ENCODE results near the gene PGS1. TPM values are rescaled to one million over a fixed set of nuclear protein-coding genes. Genes with fewer than 3 reads are reported as not detected.

The PGS1 gene
- total and polyA plus RNA-seq, 2 of the 8 experiments (the other 6 are each of a cell fraction or from before 2014, with no cell fraction given), result 46.7 to 60.0 TPM

- peaks cover 2% of the 10 kb centered on the region; the same call in 1 of the 2 replicates for H3K23me2 ChIP-seq (ENCODE audit: low read depth, low read length)
- H4K8ac ChIP-seq (ENCODE audit: extremely low read depth, insufficient read depth, low read length), result no peak overlapping the region
- no peaks in the 10 kb centered on the region for H3K36me3 ChIP-seq (ENCODE audit: control insufficient read depth in 2 of 4, insufficient read depth in 4 of 4, low read length in 3 of 4)
- H3K27ac ChIP-seq (ENCODE audit: low read depth, low read length), result no peak overlapping the region
- no peak overlapping the region for H3K4me3 ChIP-seq (ENCODE audit: extremely low read depth in 1 of 4, insufficient read depth in 2 of 4, low read depth in 3 of 4, low read length in 4 of 4)
- no peak overlapping the region for H2BK20ac ChIP-seq (ENCODE audit: low read length)
- CTCF ChIA-PET (ENCODE audit: partially characterized antibody), result interaction anchor here (0.6 to 2.7 kb wide), 12 partner anchors 15 to 95 kb away, joined by 3 to 8 read pairs (median 5); no protein-coding TSS in a partner anchor
- peaks cover 0 to 15% (median 6%) of the 10 kb centered on the region in 4 experiments; a peak in 4 of 7 replicates for H3K27me3 ChIP-seq (replicated peaks in 1 of 4; ENCODE audit: control insufficient read depth in 3 of 4, extremely low read depth in 1 of 4, insufficient read depth in 3 of 4, low read length in 3 of 4)
- H3K4ac ChIP-seq (replicated peaks; ENCODE audit: insufficient read length, low read depth, low read length), result no peak overlapping the region
- FAIRE-seq, result no peak
- no peak overlapping the region for H2AFZ ChIP-seq (ENCODE audit: low read length)
- no peak overlapping the region for H3K4me2 ChIP-seq (ENCODE audit: insufficient read depth in 1 of 2, low read depth in 2 of 2, low read length in 2 of 2)
- H4K5ac ChIP-seq (ENCODE audit: insufficient read length, low read depth, low read length), result no peak overlapping the region
- H3K18ac ChIP-seq (ENCODE audit: extremely low read depth, low read length), result no peak overlapping the region
- no peaks in the 10 kb centered on the region for H3K79me2 ChIP-seq (ENCODE audit: control insufficient read depth in 1 of 2, insufficient read depth in 2 of 2, low read length in 2 of 2)
- no peaks in the 10 kb centered on the region for H3K9me3 ChIP-seq (ENCODE audit: insufficient read depth in 2 of 2, low read depth in 1 of 2, low read length in 1 of 2)
- 91% methylated on average over 10 of the region's 10 CpGs; no CpG with 5 or more reads in 1 of the 2 experiments for whole genome bisulfite sequencing, 2 experiments (ENCODE audit: extremely low coverage in 1 of 2, insufficient coverage in 1 of 2, insufficient read length in 1 of 2, insufficient replicate concordance in 2 of 2, low coverage in 1 of 2, low lambda C conversion rate in 2 of 2, missing lambda C conversion rate in 1 of 2)
- no peak overlapping the region; the same call in 1 of the 2 replicates for H2BK5ac ChIP-seq (ENCODE audit: low read depth, low read length)
- peaks cover 0 to 17% (median 14%) of the 10 kb centered on the region in 4 experiments; a peak in 5 of 7 replicates for H3K4me1 ChIP-seq (replicated peaks in 1 of 4; ENCODE audit: control insufficient read depth in 3 of 4, insufficient read depth in 4 of 4, low read length in 3 of 4)
- H2BK12ac ChIP-seq (ENCODE audit: low read depth, low read length), result no peak overlapping the region
- H3K14ac ChIP-seq (ENCODE audit: insufficient read length), result no peak overlapping the region
- H4K91ac ChIP-seq (replicated peaks; ENCODE audit: insufficient read length, low read length), result no peak overlapping the region
- no peak overlapping the region for H2BK15ac ChIP-seq (ENCODE audit: low read length)
- no peaks in the 10 kb centered on the region for H4K20me1 ChIP-seq (replicated peaks in 1 of 2; ENCODE audit: control insufficient read depth in 1 of 2, insufficient read depth in 2 of 2, low read length in 2 of 2)
- peak overlapping the region; percentile 53; the same call in 1 of the 2 replicates for H2AK5ac ChIP-seq (ENCODE audit: low read depth, low read length)
- H3K56ac ChIP-seq (replicated peaks; ENCODE audit: insufficient read length, low read depth, low read length), result no peak overlapping the region
- H2BK120ac ChIP-seq (replicated peaks; ENCODE audit: low read depth, low read length), result no peak overlapping the region
- DNase-seq (ENCODE audit: low read depth in 1 of 2, low spot score in 2 of 2), result no peak
- H3K79me1 ChIP-seq (ENCODE audit: low read depth, low read length), result no peaks in the 10 kb centered on the region
- no peak overlapping the region for H3K9ac ChIP-seq (replicated peaks in 1 of 4; ENCODE audit: extremely low read depth in 1 of 4, low read depth in 3 of 4, low read length in 3 of 4)
- H3K23ac ChIP-seq (ENCODE audit: insufficient read length), result no peak overlapping the region
- POLR2A ChIA-PET (ENCODE audit: partially characterized antibody), result interaction anchor here (1.5 to 5.2 kb wide), 2 partner anchors 14 to 17 kb away, joined by 3 to 29 read pairs; partner anchors contain the start of gene SOCS3
Measured at GRCh38 chr17:78345791-78346494, 32.5 kb upstream of the PGS1 start.
